NB4 (cell line): ENCODE measurements around the gene RNU6-1.

Source experiments
- MYC ChIP-seq: IDR thresholded peaks from 2 replicates; pipeline ENCODE4 v1.6.1; 2011; ENCODE audit warnings: low read depth, low read length
- POLR2A ChIP-seq: IDR thresholded peaks from 2 replicates; pipeline ENCODE4 v1.6.1; 2011; ENCODE audit warnings: mild to moderate bottlenecking; ENCODE audit not compliant: insufficient read length; ENCODE audit errors: extremely low read depth
- TF ChIP-seq, protein P1 (sequence below): IDR thresholded peaks from one replicate; pipeline ENCODE4 v1.5.1; 2012; ENCODE audit warnings: low read depth, low read length
- TF ChIP-seq, protein P2 (sequence below): IDR thresholded peaks from 2 replicates; pipeline ENCODE4 v1.6.1; 2011; ENCODE audit warnings: low read depth, low read length

DNA sequence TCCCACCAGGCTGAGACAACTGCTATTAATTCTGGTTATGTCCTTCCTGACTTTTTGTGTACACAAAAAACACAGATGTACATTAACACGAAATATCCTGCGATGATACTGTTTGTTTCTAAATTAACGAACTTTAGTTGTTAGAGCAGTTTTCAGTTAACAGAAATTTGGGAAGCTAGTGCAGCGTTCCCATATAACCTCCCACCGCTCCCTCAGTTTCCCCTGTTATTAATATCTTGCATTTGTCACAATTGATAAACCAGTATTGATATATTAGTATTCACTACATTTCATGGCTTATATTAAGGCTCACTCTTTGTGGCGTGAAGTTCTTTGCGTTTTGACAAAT is 45.3 kb upstream of the RNU6-1 start:
- TF ChIP-seq, protein P1, sequence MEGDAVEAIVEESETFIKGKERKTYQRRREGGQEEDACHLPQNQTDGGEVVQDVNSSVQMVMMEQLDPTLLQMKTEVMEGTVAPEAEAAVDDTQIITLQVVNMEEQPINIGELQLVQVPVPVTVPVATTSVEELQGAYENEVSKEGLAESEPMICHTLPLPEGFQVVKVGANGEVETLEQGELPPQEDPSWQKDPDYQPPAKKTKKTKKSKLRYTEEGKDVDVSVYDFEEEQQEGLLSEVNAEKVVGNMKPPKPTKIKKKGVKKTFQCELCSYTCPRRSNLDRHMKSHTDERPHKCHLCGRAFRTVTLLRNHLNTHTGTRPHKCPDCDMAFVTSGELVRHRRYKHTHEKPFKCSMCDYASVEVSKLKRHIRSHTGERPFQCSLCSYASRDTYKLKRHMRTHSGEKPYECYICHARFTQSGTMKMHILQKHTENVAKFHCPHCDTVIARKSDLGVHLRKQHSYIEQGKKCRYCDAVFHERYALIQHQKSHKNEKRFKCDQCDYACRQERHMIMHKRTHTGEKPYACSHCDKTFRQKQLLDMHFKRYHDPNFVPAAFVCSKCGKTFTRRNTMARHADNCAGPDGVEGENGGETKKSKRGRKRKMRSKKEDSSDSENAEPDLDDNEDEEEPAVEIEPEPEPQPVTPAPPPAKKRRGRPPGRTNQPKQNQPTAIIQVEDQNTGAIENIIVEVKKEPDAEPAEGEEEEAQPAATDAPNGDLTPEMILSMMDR = no peak
- TF ChIP-seq, protein P2, sequence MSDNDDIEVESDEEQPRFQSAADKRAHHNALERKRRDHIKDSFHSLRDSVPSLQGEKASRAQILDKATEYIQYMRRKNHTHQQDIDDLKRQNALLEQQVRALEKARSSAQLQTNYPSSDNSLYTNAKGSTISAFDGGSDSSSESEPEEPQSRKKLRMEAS = no peak
- TF ChIP-seq MYC (no peak), POLR2A (no peak)
